ENCODE data around the gene MAP3K7.

DNA sequence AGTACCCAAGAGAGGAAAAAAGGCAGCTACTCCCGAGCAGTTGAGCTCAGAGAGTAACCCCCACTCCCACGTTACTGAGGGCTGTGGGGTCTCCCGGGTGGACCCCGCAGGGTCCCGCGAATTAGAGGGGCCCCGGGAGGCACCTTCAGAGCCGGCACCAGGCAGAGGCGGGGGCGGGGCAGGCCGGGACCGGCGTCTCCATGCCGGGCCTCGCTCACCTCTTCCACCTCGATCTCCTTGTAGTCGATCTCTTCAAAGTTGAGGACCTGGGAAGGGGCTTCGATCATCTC lies 381 bp downstream of the MAP3K7 start:
- no peak for TF ChIP-seq FOXA1 (IDR thresholded peaks at IDR 0.05)
- TF ChIP-seq ZNF384 (IDR thresholded peaks at IDR 0.05), result no peak

All from HEK293T (cell line).